Effector CD4-positive, alpha-beta T cell (primary cell): ENCODE results near the gene CST2. TPM values are rescaled to one million over a fixed set of nuclear protein-coding genes. Genes with fewer than 3 reads are reported as not detected.
"Not testable (repeated sequence)": the region's sequence is repeated elsewhere in the genome, so short reads cannot be mapped to it uniquely, and the experiment has no call there.

Experiments
- DNase-seq: peaks from one replicate; pipeline ENCODE4 v3.0.0-alpha.2; 2020
- total RNA-seq: gene quantifications from one replicate; lab custom pipeline; 2026; lab: John Stamatoyannopoulos, UW

CST2 gene, protein sequence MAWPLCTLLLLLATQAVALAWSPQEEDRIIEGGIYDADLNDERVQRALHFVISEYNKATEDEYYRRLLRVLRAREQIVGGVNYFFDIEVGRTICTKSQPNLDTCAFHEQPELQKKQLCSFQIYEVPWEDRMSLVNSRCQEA
- not detected for total RNA-seq

DNA sequence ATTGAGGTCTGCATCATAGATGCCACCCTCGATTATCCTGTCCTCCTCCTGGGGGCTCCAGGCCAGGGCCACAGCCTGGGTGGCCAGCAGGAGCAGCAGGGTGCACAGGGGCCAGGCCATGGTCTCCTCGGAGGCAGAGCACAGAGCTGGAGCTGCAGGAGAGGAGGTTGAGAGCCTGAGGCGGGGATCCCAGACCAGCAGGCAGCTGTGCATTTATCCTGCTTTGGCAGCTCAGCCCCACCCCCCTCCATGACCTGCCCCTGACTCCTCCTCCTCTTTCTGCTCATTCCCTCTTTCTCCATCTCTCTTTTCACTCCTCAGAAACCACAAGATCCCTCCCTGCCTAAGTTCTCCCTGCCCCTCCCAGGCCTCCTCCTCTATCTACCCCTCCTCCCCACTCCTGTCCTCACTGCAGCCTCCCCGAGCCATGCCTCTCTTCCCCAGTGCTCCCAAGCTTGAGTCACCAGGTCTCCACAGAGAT, at the start of gene CST2:
CST2 (minus strand) TSS at position 189 of the 481 bp plus-strand sequence; CDS start at position 120, 69 bp downstream.
- no peak for DNase-seq

DNA sequence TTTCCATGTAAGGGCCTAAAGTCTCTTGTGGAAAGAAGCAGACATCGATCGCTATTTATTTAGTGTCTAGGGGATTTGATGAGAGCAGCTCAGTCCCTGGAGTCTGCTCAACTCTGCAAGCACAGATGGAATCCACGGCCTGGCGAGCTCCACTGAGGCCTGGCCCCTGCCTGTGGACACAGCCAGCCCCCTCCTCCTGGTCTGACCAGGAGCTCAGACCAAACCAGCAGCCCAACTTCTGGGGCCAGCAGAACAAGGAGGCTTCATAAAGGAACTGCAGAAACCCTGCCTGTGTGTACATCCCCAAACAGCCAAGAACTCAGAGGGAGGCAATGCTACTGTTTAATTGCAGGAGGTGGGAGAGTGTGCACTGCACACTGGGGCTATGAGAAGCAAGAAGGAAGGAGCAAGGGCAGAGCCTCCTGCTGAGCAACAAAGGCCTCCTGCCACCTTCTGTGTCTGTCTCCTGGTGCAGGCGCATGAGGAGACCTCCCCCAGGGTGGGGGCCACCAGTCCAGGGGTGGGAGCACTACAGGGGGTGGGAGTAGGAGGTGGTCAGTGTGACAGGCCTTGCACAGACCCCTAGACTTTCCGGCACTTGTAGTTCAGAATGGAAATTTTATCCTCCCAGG, 49.2 kb upstream of the CST2 start:
- DNase-seq = no peak

- no peak for DNase-seq
These were observed 48.2 kb upstream of the CST2 start for GRCh38 chr20:23874747-23875146.

DNA sequence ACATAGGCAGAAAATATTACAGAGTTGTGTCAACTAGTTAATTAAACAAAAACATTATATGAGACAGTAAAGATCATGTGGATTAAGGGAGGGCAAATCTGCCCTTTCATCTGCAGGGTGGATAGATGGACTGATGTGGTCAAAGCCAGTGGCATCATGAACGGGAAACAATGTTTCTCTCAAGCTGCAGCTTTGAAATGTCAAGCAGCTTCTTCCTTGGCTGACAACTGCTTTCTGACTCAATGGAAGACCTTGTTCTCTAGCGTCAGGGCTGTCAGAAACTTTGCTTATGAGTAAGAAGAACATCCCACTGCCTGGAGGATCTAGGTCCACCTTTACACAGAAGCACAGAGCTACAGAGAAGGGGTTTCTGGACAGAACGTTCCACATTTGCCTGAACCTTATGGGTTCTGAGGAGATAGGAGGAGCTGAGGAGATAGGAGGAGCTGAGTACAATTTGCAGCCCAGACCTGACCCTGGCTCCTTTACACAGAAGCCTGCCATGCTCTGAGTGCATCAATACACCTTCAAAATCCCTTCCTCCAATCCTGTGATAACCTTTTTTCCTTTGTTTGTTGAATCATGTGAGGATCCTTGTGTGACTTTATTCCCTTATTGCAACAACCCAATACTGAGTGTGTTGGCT, 47.0 kb upstream of the CST2 start:
- no peak for DNase-seq

GRCh38 chr20:23872065-23872464, 45.5 kb upstream of the CST2 start:
- DNase-seq = no peak

- DNase-seq = no peak
These were observed 43.9 kb upstream of the CST2 start for GRCh38 chr20:23870461-23870860.

- no peak for DNase-seq
These were observed 43.0 kb upstream of the CST2 start for GRCh38 chr20:23869520-23869919.

DNA sequence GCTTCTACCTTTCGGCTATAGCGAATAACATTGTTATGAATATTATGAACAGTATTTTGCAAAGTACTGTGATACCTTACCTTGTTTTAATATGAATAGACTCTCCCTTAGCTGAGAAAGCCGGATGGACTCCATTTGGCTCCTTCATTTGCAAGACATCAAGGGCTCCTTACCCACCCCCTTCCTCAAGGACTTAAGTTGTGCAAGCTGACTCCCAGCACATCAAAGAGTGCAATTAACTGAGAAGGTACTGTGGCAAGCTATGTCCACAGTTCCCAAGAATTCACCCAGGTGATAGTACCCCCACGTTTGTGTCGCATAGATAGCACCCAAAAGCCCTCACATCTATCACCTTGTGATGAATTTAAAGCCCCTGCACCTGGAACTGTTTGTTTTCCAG, 41.8 kb upstream of the CST2 start:
- DNase-seq = no peak

DNA sequence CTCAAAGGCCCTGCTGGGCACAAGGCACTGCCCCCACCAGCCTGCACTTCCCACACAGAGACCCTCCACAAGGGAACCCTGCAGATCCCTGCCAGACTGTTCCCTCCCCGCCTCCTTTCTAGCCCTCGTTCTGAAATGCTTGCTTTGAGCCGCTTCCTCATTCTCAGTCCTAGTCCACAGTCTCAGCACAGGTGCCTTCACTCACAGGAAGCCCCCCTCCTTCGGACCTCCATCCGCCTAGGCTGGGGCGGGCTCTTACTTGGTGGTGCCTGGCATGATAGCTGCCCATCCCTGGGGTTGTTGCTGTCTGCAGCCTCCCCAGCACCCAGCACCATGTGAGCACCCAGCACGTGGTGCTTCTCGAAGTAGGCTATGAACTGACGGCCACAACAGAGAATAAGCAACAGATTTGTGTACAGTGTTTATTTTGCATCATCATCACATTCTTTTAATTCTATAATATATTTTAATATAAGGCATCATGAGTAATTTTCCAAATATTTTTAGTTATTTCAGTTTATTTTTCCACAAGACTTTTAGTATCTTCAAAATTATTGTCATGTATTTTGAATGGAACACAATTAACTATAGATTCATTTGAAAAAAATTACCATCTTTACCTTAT, 40.7 kb upstream of the CST2 start:
- DNase-seq = no peak

DNA sequence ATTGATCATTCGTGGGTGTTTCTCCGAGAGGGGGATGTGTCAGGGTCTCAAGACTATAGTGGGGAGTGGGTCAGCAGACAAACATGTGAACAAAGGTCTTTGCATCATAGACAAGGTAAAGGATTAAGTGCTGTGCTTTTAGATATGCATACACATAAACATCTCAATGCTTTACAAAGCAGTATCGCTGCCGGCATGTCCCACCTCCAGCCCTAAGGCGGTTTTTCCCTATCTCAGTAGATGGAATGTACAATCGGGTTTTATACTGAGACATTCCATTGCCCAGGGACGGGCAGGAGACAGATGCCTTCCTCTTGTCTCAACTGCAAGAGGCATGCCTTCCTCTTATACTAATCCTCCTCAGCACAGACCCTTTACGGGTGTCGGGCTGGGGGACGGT, 34.2 kb upstream of the CST2 start:
- not testable (repeated sequence) for DNase-seq

DNA sequence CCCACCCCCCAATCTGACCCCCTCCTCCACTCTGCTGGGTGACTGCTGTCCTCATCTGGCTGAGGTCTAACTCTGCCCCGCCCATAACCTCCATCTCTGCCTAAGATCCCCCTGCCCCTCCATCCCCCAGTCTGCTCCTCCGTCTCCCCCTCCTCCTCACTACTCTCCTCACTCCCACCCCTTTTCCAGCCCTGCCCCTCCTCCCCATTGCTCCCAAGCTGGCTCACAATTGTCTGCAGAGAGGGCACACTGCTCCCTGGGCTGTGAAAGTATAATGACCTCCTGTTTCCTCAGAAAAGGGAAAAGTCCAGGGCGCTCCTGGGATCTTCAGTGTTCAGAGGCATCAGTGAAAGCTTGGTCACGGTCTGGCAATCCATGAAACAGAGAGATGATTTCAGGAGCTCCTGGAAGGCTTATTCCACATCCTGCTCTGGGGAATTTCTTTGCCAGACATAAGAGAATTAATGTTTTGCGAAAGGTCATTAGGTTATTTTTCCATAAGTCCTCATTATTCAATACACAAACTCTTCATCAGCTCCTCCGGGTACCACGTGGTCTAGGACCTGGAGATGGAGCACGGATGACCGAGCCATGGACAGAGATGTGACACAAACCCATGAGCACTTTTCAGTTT, 31.6 kb upstream of the CST2 start:
- DNase-seq = no peak

DNA sequence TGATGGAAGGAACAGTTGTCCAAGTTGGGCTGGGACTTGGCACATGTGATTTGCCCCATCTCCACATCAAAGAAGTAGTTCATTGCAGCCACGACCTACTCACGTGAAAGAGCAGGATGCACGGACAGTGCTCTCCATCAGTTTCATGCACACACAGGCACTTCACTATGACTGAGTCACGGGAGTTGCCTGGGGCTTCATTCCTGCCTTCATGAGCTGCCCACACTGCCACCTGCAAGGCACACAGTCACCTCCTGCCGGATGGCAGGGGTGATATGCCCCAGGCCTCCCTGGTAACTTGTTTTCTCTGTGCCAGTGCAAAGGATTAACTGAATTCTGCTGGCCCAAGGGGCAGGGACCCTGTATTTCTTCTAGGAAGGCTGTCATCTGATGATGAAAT, 30.2 kb upstream of the CST2 start:
- no peak for DNase-seq

DNA sequence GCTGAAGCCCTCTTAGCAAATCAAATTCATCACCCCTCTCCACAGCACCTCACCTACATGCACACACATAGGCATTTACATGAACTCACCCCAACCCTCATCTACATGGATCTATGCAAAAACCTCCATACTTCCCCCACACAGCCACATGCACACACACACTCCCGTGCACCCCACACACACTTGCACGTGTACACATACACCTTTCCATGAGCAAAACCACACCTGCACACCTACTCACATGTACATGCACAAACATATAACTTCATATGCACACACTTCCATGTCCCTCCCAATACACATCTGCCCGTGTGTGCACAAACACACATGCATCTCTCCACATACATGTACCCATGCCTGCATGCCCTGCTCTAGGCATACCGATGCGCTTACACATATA, 29.7 kb upstream of the CST2 start:
- no peak for DNase-seq

GRCh38 chr20:23841693-23842092, 15.2 kb upstream of the CST2 start:
- DNase-seq = no peak

- DNase-seq = no peak
These were observed 9.2 kb upstream of the CST2 start for GRCh38 chr20:23835716-23836115.

GRCh38 chr20:23832775-23833513, 6.4 kb upstream of the CST2 start:
- DNase-seq = no peak

DNA sequence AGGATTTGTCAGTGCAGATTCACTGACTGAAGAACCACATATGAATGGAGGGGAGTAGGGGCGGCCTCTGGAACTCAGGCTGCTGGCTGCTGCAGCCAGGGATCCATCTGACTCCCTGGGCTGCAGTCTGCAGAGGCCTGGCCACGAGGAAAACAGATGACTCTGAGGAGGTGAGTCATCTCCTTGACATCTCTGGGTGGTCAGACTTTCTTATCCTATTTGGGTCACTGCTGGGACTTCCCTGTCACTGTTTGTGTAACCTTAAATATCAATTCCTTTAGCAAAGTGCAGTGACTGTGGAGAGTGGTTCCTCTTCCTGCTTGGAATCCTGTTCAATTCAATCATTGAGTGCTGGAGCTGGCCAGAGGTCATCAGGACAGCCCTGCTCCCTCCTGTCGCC, 5.4 kb upstream of the CST2 start:
- DNase-seq = not testable (repeated sequence)

DNA sequence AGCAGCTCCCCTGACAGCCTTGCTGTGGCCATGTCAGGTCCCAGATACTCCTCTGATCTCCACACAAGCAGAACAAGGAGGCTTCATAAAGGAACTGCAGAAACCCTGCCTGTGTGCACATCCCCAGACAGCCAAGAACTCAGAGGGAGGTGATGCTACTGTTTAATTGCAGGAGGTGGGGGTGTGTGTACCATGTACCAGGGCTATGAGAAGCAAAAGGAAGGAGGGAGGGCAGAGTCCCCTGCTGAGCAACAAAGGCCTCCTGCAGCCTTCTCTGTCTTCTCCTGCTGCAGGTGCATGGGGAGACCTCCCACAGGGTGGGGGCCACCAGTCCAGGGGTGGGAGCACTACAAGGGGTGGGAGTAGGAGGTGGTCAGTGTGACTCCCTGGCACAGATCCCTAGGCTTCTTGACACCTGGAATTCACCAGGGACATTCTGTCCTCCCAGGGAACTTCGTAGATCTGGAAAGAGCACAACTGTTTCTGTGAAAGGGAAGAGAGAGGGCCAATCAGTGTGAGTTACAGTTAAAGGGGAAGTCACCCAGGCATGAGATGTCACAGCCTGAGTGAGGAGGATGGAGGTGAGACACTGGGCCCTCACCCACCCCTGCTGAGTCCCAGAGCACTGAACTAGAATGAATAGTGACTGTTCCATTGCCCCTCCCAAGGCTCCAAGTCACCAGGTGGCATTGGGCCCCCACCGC, 2.8 kb downstream of the CST2 start:
- no peak for DNase-seq

- no peak for DNase-seq
These were observed 3.4 kb downstream of the CST2 start for GRCh38 chr20:23823111-23823510.

- no peak for DNase-seq
These were observed 6.0 kb downstream of the CST2 start for GRCh38 chr20:23820493-23820892.

DNA sequence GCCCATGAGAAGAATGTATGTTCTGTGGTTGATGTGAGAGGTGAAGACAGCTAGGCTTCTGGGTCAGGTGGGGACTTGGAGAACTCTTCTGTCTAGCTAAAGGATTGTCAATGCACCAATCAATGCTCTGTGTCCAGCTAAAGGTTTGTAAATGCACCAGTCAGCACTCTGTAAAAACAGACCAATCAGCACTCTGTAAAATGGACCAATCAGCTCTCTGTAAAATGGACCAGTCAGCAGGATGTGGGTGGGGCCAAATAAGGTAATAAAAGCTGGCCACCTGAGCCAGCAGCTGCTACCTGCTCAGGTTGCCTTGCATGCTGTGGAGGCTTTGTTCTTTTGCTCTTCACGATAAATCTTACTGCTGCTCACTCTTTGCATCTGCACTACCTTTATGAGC, 15.0 kb downstream of the CST2 start:
- not testable (repeated sequence) for DNase-seq

DNA sequence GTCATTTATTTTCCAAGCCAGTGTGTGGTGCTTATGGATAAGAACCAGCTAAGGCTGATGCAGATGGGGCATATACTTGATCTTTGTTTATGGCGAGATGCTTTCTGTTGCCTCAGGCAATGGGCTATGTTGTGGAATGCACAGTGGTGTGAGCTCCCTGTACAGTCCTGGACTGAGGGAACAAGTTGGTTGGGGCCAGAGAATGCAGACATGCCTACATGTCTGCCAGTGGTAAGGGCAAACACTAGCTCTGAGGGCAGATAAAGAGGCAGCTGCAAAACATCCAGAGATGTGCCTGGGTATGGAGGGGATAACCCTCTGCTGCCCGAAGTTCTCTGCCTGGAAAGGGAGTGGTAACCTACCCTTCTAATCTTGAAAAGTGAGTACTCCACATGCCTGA, 16.2 kb downstream of the CST2 start:
- not testable (repeated sequence) for DNase-seq
